Right atrium auricular region (tissue), 2 donors: Measurements from ENCODE around the gene PHLDA2. TPM values are rescaled to one million over a fixed set of nuclear protein-coding genes. Genes with fewer than 3 reads are reported as not detected.
A peak's percentile ranks its signal among the peaks of the same experiment; 100 is the strongest.

Source experiments
- DNase-seq: peaks from one replicate; pipeline ENCODE4 v3.0.0-alpha.2; 2019; ENCODE audit warnings: low spot score
- H3K27ac ChIP-seq, 2 donors: fragments of 200-600 bp; sonication (generic); 1 replicate in 1 of 2; 2 replicates in 1 of 2; pipeline ENCODE4 v1.5.1; 2016 to 2019
- H3K27me3 ChIP-seq, 2 donors: fragments of 200-600 bp; sonication (generic); one replicate each; pipeline versions ENCODE4 v1.5.1 to v1.6.0; 2017 to 2019
- H3K36me3 ChIP-seq: fragments of 200-600 bp; sonication (generic); one replicate; pipeline ENCODE4 v1.5.1; 2016
- H3K4me1 ChIP-seq, 2 donors: fragments of 200-600 bp; sonication (generic); one replicate each; pipeline versions ENCODE4 v1.5.1 to v1.6.0; 2017 to 2019
- H3K4me3 ChIP-seq, 2 donors: fragments of 200-600 bp; sonication (generic); 1 replicate in 1 of 2; 2 replicates in 1 of 2; pipeline ENCODE4 v1.5.1; 2017 to 2019; ENCODE audit warnings: mild to moderate bottlenecking in 1 of 2, moderate library complexity in 1 of 2
- H3K9me3 ChIP-seq, 2 donors: fragments of 200-600 bp; sonication (generic); one replicate each; pipeline ENCODE4 v1.5.1; 2019
- CTCF ChIP-seq, 2 donors: fragments of 200-600 bp; sonication (generic); IDR thresholded peaks; one replicate each; pipeline ENCODE4 v1.5.1; 2019; ENCODE audit warnings: antibody characterized with exemption in 2 of 2
- total RNA-seq, 2 donors: library from RNA; depleted of rRNA; stranded (reverse); fragments of >200 nt; gene quantifications; one replicate each; pipeline ENCODE4 v1.1.0, GENCODE V29; 2016

PHLDA2 gene
- total RNA-seq, 2 donors from 2014 or later = 1.8 to 2.6 TPM

DNA sequence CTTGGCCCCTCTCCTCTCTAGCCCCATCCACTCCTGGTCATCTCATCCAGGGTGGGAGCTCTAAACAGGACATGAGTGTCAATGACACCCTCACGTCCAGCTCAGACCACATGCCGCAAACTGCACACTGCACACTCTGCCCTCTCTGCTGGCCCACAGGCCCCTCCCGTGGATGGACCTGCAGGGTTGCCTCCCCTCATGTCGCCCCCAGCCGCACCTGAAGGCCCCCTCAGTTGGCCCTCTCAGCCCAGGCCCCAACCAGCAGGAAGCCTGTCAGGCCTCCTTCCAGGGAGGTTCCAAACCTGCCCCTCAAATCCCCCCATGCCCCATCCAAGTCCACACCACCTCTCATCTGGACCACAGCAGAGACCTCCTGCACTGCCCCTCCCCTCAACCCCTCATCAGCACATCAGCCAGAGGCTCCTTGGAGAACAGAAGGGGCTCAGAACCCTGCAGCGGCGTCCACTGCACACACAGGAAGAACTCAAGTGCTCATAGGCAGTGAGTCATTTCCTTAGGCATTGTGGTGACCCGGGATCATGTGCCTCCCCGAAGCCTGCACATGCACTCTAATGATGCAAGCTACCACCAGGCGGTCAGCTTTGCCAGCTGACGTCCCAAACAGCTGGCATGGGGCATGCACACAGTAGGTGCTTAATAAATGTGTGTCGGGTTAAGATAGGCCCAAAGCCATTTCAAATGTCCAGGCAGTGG is 30.7 kb downstream of the PHLDA2 start:
- H3K27me3 ChIP-seq = no peaks in the 10 kb centered on the region
- H3K4me1 ChIP-seq = peaks cover 0 to 34% of the 10 kb centered on the region in 2 donors
- H3K4me3 ChIP-seq = no peak overlapping the region
- peak; percentile 84 for DNase-seq
- H3K36me3 ChIP-seq = no peaks in the 10 kb centered on the region
- no peaks in the 10 kb centered on the region for H3K9me3 ChIP-seq
- TF ChIP-seq CTCF (IDR thresholded peaks at IDR 0.05) = no peak
- H3K27ac ChIP-seq = peak overlapping the region; percentile 43 to 51

DNA sequence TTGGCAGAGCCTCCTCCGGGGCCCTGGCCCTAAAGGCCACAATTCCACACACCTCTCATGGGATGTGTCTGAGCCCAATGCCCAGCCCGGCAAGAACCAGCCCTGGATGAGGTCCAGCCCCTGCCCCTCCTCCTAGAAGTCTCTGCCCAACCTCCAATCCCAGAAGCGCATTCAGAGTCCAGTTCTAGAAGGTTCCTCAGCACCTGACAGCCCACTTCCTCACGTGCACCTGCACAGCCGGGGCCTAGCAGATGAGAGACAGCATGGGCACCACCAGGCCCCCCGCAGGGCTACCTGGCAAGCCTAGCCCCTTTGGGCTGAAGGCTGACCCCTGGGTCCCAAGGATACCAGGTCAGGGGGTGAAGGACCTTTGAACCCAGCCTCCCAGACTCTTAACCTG is 32.2 kb downstream of the PHLDA2 start:
- TF ChIP-seq CTCF (IDR thresholded peaks at IDR 0.05) = no peak
- H3K9me3 ChIP-seq = no peaks in the 10 kb centered on the region
- no peak overlapping the region for H3K27ac ChIP-seq
- no peaks in the 10 kb centered on the region for H3K27me3 ChIP-seq
- H3K4me3 ChIP-seq = no peak overlapping the region
- peaks cover 0 to 32% of the 10 kb centered on the region in 2 donors for H3K4me1 ChIP-seq
- DNase-seq = no peak
- no peaks in the 10 kb centered on the region for H3K36me3 ChIP-seq

DNA sequence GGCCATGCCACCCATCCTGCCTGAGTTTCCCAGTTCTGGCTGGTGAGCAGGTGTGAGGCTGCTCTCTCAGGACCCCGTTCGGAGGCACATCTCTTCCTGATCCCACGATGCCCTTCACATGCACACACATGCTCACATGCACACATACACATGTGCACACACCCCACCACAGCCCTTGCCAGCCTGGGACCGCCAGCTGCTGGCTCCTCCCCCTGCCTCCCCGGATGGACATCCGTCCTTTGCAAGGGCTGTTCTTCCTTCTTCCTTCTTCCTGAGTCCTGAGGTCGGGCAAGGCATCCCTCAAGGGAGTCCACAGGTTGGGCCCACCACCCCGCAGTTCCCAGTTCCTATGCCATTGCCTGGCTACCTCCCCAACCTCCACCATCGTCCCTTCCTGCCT is 33.2 kb downstream of the PHLDA2 start:
- no peaks in the 10 kb centered on the region for H3K36me3 ChIP-seq
- no peak for TF ChIP-seq CTCF (IDR thresholded peaks at IDR 0.05)
- no peak for DNase-seq
- H3K4me3 ChIP-seq = no peak overlapping the region
- no peak overlapping the region for H3K27ac ChIP-seq
- H3K27me3 ChIP-seq = no peaks in the 10 kb centered on the region
- H3K4me1 ChIP-seq = peaks cover 0 to 33% of the 10 kb centered on the region in 2 donors
- no peaks in the 10 kb centered on the region for H3K9me3 ChIP-seq

GRCh38 chr11:2893935-2894334 is 35.3 kb downstream of the PHLDA2 start:
- peaks cover 0 to 37% of the 10 kb centered on the region in 2 donors for H3K4me1 ChIP-seq
- H3K4me3 ChIP-seq = no peak overlapping the region
- no peaks in the 10 kb centered on the region for H3K9me3 ChIP-seq
- H3K27me3 ChIP-seq = no peaks in the 10 kb centered on the region
- no peak overlapping the region for H3K27ac ChIP-seq
- no peak for DNase-seq
- H3K36me3 ChIP-seq = no peaks in the 10 kb centered on the region
- TF ChIP-seq CTCF (IDR thresholded peaks at IDR 0.05) = no peak

DNA sequence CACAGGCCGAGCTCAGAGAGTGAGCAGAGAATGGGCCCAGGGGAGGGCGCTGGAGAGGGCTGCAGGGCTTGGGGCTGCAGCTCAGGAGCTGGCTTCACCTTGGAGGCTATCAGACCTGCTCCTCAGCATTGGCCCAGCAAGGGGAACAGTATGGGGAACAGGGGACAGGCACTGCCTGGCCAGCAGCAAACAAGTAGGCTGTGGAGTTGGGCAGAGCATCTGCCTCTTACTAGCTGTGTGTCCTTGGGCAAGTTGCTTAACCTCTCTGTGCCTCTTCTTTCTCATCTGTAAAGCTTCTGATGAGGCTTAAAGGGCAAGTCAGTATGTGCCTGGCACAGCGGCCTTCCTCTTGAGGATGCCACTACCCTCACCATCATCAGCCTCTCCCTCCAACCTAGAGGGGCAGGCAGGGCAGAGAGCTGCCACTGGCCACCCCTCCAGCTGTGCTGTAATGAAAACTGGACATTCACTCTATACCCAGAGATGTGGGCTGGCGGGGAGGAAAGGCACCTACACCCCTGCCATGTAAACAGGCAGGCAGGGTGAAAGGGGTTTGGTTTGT is 36.2 kb downstream of the PHLDA2 start:
- no peaks in the 10 kb centered on the region for H3K9me3 ChIP-seq
- peak overlapping the region in 1 of 2 donors; percentile 53 for H3K4me3 ChIP-seq
- no peaks in the 10 kb centered on the region for H3K27me3 ChIP-seq
- DNase-seq = no peak
- no peaks in the 10 kb centered on the region for H3K36me3 ChIP-seq
- no peak for TF ChIP-seq CTCF (IDR thresholded peaks at IDR 0.05)
- H3K27ac ChIP-seq = peak overlapping the region; percentile 46 to 76
- H3K4me1 ChIP-seq = peaks cover 0 to 35% of the 10 kb centered on the region in 2 donors
